NCI-H526 treated with DMSO at 0.1 percent for 48 hours (cell line): Measurements from ENCODE around the gene MAST2.
"Not testable (repeated sequence)": the region's sequence is repeated elsewhere in the genome, so short reads cannot be mapped to it uniquely, and the experiment has no call there.

Source experiments
- DNase-seq: peaks from one replicate; lab custom pipeline; 2025; lab: John Stamatoyannopoulos, UW

The MAST2 gene

DNA sequence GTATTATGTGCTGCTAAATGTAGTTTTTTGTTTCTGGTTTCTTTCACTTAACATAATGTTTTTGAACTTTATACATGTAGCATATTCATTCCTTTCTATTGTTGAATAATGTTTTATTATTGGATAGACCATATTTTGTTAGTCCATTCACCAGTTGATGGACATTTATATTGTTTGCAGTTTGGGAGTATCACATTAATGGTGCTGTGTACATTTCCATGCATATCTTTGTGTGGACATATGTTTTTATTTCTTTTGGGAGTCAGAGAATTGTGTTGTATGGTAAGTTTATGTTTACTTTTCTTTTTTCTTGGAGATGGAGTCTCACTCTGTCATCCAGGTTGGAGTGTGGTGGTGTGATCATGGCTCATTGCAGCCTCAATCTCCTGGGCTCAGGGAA is 134.6 kb downstream of the MAST2 start:
- DNase-seq: no peak

DNA sequence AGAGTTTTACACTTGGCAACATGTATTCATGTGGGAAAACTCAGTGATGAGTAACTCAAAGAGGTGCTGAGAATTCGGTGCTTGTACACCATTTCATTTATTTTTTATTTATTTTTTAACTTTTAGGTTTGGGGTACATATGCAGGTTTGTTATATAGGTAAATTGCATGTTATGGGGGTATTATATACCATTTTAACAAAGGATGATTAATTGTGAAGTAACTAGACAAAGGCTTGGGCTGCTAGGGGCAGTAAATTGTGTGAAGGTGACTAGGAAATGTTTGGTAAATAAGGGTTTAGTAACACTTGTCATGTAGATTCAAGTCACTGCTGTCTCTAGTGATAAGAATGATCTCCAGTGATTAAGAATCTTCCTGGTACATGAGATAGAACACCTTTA is 139.0 kb downstream of the MAST2 start:
- DNase-seq: no peak

DNA sequence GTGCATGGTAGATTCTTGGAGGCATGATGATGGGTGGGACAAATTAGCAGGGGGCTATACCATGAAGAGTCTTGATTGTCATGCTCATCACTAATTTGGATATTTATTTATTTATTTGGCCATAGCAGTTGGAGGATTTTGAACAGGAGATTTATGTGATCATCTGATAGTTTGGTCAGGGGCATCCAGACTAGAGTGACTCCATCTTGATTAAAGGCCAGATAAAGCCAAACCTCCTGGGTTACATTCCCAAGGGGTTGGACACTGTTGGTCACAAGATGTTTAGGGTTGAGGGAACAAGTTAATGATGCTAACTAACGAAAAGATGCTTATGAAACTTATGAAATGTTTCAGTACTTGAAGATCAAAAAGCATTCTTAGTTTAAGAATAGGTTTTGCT is 139.8 kb downstream of the MAST2 start:
- DNase-seq: no peak

DNA sequence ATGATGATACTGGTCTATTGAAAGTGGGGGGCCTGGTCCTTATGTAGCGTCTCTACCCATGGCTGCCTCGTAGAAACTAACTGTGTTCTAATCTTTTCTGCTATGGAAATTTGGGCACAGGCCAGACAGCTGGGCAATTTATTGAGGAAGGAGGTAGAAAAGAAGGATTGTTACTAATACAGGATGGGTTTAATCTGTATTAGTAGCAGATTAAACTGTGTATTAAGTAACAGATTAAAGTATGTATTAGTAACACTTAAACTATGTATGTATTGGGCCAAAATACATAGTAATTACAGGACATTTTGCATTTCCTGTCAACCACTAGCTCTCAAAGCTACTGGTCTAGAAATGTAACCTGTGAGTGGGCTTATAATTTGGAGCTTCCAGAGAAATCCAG is 142.0 kb downstream of the MAST2 start:
- no peak for DNase-seq

DNA sequence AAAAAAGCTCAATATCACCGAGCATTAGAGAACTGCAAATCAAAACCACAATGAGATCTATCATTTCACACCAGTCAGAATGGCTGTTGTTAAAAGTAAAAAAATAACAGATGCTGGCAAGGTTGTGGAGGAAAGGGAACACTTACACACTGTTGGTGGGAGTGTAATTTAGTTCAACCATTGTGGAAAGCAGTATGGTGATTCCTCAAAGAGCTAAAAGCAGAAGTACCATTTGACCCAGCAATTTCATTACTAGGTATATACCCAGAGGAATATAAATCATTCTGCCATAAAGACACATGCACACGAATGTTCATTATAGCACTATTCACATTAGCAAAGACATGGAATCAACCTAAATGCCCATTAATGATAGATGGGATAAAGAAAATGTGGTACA is 146.1 kb downstream of the MAST2 start:
- not testable (repeated sequence) for DNase-seq

DNA sequence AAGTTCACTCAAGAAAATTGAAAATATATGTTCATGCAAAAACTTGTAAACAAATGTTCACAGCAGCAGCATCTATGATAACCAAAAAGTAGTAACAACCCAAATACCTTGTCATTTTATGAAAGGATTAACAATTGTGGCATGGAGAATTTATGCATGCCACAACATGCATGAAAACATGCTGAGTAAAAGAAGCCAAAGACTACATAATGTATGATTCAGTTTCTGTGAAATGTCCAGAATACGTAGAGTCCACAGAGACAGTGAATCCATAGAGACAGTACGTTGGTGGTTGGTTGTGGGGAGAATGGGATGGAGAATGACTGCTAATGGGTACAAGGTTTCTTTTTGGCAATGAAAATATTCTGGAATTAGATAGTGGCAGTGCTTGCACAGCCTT is 148.7 kb downstream of the MAST2 start:
- no peak for DNase-seq

DNA sequence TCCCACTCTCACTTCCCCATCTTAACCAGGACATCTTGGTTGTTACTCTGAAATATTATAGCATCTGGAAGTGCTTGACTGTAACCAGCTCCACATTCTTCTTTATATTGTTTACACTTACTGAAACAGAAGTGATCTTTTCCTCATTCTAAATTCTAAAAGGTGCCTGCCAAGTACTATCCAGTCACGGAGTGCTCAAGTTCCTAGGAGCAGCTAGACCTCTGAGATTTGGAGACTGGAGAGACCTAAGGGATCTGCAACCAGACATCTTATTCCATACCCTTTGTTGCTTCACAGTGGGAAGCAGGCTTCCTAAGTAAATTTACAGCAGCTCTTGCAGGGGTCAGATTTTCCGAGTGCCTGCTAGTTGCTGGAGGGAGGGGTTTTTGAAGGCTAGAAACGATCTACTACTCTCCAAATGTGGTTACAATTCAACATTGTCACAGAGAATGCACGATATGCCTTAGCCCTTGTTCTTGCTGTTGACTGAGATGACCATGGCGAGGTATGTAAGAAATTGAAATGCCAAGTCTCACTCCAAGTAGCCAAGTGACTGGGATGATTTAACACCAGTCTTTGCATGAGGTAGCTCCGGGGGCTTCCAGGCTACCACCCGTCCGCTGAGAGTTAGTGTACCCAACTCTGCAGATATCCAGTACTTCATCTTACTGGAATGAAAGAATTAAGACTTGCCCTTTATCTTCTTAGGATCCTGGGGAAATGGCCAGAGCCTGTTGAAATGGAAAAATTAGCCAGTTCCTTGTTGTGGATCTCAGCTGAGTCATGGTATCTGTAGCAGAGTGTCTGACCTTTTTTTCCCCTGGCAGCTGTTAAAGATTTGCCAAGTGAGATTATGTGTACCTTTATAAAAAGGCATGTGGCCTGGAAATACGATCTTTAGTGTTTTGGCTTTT is 150.8 kb downstream of the MAST2 start:
- no peak for DNase-seq

DNA sequence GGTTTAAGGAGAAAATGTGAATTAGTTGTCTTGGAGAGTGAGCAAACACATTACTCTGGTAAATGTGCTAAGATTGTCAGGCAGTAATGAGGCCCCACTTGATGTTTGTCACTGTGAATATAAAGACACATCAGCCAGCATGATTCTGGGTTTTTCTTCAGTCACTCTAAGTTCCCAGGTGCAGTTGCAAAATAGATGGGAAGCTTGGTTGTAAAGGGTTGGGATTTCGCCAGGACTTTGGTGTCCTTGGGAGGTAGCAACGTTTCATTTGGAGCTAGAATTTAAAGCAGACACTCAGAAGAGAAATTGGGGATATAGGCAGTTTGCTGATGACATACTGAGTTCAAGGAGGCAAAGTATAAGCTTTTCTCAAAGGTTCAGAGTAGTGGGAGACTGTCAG is 154.3 kb downstream of the MAST2 start:
- no peak for DNase-seq

DNA sequence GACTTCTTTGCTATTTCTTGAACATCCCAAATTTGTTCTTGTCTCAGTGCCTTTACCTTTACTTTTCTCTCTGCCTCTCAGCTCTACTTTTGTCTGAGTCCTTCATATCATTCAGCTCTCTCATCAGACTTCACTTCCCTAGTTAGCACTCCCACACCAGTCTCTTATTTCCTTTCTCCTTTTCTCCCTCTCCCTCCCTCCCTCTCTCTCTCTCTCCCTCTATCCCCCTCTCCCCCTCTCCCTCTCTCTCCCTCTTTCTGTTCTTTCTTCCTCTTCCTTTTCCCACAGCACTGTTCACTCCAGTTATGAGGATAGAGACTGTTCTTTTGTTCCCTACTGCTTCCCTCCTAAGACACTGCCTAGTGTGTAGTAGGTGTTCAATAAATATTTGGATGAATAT is 154.9 kb downstream of the MAST2 start:
- DNase-seq: no peak

DNA sequence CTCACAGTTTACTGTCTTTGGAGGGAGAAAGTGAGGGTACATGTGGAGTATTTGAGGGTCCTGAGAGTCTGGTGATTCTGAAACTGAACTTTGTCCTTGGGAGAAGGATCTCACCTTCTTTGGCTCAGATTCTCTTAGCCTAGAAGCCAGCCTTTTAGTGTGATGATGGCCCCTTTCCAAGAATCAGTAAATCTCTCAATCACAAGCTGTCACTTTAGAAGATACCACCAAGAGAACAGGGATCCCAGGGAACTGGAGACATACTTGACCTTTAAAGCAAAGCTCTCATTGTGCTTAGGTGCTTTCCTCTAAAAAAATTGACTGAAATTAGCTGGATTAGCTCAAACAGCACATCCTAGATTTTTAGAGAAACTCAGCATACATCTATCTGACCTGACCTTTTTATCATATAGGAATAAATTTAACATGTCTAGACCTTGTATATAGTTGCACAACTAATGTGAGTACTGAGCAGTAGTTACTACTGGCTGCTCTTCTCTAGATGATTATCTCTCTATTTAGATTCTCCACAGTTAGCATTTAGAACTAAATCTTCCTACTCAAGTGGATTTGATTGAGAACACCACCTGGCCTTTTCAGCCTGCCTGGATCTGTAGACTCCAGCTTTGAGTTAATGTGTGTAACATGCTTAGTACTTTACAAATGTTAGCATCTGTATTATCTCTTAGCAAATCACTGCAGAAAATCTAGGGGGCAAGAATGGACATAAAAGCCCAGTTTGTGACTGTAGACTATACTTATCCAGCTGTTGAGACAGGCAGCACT is 157.7 kb downstream of the MAST2 start:
- DNase-seq: no peak

DNA sequence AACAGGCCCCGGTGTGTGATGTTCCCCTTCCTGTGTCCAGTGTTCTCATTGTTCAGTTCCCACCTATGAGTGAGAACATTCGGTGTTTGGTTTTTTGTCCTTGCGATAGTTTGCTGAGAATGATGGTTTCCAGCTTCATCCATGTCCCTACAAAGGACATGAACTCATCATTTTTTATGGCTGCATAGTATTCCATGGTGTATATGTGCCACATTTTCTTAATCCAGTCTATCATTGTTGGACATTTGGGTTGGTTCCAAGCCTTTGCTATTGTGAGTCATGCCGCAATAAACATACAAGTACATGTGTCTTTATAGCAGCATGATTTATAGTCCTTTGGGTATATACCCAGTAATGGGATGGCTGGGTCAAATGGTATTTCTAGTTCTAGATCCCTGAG is 158.5 kb downstream of the MAST2 start:
- not testable (repeated sequence) for DNase-seq

DNA sequence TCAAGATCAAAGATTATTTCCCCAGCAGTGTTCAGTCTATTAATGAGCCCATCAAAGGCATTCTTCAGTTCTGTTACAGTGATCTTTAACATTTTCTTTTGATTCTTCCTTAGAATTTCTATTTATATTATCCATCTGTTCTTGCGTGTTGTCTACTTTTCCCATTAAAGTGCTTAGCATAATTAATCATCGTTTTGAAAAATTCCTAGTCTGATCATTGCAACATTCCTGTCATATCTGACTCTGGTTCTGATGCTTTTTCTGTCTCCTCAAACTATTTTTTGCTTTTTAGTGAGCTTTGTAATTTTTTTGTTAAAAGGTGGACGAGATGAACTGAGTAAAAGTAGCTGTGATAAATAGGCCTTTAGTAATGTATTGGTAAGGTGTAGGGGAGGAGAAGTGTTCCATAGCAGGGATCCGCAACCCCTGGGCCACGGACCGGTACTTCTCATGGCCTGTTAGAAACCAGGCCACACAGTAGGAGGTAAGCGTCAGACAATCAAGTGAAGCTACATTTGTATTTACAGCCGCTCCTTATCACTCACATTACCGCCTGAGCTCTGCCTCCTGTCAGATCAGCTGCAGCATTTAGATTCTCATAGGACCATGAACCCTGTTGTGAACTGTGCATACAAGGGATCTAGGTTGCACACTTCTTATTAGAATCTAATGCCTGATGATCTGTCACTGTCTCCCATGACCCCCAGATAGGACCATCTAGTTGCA is 165.7 kb downstream of the MAST2 start:
- no peak for DNase-seq

DNA sequence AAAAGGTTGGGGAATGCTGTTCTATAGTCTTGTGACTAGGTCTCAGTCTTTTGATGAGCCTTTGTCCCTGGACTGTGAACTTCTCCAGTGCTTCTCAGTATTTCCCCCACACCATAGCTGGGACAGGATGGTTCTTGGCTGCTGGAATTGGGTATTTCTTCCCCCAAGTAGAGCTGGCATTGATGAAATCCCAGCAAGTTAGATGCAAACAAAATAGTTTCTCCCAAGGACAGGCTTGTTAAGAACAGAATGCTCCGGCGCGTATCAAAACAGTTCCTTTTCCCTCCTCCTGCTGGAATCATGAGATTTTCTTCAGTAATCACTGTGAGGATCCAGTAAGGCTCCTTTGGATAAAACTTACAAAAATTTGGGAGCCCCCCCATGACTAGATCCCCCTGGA is 166.5 kb downstream of the MAST2 start:
- no peak for DNase-seq

DNA sequence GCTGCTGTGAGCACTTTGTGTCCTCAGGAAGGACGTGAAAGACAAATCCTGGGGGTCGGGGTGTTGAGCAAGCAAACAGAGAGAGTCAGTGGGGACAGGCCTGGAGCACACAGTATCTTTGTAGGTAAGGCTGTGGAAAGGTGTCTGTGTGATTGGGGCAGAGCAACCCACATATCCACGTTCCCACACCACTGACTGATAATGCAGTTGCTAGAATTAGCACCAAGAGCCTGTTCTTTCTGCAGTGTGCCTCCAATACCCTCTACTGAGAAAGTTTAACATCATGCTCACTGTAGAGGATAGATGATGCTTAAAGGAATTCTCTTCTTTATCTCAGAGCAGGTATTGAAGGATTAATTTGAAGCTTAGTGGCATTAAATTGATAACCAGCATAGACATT is 167.9 kb downstream of the MAST2 start:
- DNase-seq: no peak

DNA sequence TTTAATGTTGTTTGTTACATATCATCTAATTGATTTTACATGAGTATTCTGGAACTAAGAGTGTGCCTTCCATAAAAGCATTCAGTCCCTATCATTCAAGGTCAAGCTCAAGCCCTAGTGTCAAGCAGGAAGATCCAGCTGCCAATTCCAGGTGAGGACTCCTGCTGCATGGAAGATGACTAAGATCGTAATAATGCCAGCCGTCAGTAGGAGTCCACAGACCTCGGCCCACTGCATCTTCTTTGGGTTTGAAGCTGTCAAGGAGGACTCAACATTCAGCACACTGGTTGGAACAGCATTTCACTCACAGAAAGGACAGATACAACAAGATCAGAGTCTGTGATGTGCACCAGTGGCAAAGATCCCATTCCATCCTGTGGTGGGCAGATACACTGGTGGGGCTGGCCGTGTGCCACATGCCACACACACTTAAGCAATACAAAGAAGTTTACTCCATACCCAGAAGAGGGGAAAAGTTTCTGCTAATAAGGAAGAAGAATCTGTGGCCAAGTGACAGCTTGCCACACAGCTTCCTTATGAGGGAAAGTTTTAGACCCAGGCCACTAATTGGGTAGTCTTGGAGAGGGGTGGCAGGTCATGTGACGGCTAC is 168.6 kb downstream of the MAST2 start:
- no peak for DNase-seq

DNA sequence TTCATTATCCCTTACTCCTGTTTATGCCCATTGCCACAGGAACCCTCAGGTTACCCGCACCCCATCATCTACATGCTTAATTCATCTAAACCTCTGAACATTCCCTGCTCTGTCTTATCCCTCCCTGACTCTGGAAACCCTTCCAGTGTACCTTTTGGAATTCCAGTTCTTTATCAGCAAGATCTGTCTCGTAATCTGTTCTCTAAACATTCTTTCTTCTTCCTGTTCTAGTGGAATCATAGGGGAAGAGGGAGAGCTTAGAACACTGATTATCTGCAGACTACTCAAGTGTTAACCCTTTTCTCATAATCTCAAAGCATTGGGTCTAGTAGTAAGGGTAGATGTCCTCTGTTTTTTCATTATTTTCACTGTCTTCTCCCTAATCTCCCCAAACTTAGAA is 169.2 kb downstream of the MAST2 start:
- DNase-seq: no peak

DNA sequence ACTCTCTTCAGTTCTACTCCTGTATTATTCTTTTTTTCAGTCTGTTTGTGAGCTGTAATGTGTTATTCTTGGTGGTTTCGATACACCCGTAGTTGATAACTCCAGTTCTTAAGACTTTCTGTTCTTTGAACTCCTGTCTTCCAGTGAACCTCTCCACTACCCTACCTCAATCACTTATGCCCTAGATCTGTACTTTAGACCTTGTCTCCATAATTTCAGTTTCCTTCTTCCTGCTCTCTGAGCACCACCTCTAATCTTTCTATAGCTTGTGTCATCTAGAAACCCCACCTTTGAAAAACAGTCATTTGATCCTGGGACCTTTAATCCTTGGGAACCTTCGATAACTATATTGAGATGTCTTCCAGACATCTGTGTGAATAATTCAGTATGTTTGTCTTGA is 169.7 kb downstream of the MAST2 start:
- no peak for DNase-seq

DNA sequence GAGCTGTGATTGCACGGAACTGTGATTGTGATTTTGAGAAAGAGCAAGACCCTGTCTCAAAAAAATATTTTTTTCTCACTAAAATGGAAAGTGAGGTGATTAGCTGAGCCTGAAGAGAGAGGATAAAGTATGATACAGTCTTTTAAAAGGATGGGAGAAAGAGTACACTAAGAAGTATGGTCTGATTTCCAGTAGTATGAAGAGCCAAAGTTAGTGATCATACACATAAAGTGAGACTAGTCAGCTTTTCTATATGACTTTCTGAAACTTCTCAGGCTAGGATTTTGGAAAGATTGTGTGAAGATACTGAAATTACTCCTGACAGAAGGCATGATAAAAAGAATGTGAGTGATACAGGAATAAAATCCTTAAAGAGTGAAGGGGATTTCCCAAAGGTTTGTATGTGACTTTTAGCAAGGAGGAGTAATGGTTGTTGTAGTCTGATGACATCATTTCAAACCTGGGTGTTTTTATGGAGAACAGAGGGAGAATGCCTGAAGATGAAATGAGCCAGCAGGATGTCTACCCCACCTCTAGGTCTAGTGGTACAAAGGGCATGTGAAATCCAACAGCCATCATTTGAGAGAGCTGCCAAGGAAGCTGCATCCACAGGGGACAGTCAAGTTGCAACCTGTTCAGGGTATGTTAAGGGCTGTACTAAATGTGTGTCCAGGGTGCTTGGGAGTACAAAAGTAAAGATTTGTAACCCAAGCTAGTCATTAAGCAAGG is 171.3 kb downstream of the MAST2 start:
- DNase-seq: no peak

DNA sequence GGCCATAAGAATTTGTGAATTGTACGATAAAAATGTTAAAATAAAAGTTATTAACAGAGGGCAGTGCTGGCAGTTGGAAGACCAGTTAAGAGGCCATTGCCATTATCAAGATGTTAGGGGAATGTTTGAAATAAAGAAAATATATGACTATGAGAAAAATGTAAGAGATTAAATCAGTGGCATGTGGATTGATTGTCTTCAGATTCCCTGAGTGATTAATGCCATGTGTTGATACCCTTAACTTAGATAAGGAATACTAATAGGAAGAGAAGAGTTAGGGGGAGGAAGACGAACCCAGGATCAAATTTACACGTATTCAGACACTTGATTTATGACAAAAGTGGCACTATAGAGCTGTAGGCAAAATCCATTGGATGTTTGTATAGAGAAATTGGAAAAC is 173.2 kb downstream of the MAST2 start:
- no peak for DNase-seq

DNA sequence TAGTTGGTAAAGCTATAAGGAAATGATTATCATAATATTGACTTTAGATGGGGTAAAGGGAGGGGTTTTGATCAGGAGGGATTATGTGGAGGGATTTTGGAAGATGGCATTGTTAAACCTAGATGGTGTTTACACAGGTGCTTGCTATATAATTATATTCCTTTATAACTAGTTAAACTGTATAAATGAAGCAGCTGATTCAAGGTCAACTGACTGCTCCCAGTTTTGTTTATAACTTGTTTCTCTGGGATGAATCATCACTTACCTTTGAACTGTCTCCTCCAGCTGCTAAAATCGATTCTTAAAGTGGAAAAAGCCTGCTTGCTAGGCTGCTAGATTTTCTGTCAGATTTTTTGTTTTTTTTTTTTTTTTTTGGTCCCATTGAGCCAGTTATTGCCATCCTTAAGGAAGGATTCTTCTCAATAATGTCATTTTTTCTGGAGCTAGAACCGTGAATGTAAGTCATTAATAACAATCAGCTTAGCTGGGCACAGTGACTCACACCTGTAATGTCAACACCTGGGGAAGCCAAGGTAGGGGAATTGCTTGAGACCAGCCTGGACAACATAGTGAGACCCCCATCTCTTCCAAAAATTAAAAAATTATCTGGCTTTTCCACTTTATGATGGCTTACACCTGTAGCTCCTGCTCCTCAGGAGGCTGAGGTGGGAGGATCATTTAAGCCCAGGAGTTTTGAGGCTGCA is 175.8 kb downstream of the MAST2 start:
- peak; percentile 96 for DNase-seq

DNA sequence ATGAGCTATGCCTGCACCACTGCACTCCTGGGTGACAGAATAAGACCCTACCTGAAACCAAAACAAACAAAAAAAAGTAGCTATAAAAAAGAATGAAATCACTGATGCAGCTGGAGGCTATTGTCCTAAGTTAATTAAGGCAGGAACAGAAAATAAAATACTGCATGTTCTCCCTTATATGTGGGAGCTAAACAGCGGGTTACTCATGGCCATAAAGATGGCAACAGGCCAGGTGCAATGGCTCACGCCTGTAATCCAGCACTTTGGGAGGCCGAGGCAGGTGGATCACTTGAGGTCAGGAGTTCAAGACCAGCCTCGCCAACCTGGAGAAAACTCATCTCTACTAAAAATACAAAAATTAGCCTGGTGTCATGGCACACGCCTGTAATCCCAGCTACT is 176.4 kb downstream of the MAST2 start:
- no peak for DNase-seq
